ENCODE data around the gene SMO.
"Not testable (repeated sequence)": the region's sequence is repeated elsewhere in the genome, so short reads cannot be mapped to it uniquely, and the experiment has no call there.

Gene SMO

DNA sequence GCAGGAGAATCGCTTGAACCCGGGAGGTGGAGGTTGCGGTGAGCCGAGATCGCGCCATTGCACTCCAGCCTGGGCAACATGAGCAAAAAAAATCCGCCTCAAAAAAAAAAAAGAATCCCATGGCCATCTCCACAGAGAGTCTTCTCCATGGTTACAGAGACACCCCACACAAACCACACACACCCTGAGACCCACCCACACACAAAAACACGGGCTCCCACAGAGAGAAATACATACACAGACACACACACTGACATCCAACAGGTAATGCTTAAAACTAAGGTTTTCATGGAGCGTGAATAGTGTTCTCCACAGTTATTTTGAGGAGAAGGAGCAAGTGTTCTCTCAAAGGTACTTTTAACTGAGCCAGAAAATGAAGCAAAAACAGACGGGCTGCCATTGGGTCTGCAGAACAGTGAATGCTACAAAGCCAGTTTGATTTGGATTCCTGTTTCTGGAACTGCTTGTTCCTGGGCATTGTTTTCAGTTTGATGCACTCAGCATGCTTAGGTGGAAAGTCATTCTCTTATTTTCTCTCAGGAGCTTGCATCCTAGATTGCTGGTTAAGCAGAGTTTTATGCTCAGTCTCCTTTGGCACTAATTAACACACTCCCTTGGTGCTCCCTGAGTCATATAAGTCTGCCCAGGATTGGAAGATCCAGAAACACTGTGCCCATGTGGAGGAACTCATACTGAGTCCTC lies 51.8 kb downstream of the SMO start:
- no peak for DNase-seq

DNA sequence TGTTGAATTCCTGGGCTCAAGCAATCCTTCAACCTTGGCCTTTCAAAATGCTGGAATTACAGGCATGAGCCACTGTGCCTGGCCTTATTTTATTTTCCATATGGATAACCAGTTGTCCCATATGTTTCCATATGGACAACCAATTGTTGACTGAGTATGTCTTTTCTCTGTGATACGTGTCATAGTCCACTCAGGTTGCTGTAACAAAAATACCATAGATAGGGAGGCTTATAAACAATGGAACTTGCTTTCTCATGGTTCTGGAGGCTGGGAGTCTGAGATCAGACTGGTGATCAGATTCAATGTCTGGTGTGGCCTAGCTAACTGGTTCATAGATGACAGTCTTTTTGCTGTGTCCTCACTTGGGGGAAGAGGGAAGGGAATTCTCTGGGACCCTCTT lies 55.8 kb downstream of the SMO start:
- no peak for DNase-seq

DNA sequence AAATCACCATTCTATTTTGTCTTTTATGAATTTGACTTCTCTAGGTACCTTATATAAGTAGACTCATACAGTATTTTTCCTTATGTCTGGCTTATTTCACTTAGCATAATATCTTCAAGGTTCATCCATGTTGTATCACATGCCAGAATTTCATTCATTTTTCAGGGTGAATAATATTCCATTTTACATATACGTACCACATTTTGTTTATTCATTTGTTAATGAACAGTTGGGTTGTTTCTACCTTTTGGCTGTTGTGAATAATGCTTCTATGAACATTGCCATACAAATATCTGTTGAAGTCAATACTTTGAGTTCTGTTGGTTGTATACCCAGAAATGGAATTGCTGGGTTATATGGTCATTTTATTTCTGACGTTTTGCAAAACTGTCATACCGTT lies 57.1 kb downstream of the SMO start:
- DNase-seq, result no peak

DNA sequence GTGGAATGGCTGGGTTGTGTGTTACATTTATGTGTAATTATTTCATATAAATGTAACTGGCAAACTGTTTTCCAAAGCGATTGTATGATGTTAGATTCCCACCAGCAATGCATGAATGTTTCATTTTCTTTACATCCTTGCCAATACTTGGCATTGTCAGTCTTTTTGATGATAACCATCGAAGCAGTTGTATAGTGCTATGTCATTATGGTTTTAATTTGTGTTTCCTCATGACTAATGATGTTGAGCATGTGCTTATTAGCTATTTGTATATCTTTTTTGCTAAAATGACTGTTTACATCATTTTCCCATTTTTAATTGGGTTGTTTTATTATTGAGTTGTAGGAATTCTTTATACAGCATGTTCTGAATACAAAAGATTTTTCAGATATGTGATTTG lies 58.7 kb downstream of the SMO start:
- DNase-seq, result no peak

- peak; percentile 10 for DNase-seq
Measured at GRCh38 chr7:129252128-129252527, 63.7 kb downstream of the SMO start.

GRCh38 chr7:129252603-129253002 lies 64.2 kb downstream of the SMO start:
- not testable (repeated sequence) for DNase-seq

- no peak for DNase-seq
Measured at GRCh38 chr7:129255800-129256199, 67.4 kb downstream of the SMO start.

DNA sequence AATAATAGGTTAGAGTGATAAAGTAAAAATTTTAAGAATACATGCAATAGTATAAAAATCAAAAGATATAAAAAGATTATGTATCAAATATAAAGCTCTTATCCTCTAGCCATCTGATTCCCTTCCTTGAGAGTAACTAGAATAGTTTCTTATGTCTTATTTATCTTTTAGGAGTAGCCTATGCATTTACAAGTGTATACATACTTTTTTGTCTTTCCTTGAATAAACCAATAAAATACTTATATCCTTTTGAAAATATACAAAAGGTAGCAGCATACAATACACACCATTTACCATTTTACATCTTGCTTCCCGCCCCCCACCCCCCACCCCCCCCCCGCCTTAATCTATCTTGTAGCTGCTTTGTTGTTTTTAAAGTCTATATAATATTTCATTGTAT lies 67.8 kb downstream of the SMO start:
- no peak for DNase-seq

- no peak for DNase-seq
Measured at GRCh38 chr7:129257168-129257567, 68.7 kb downstream of the SMO start.

DNA sequence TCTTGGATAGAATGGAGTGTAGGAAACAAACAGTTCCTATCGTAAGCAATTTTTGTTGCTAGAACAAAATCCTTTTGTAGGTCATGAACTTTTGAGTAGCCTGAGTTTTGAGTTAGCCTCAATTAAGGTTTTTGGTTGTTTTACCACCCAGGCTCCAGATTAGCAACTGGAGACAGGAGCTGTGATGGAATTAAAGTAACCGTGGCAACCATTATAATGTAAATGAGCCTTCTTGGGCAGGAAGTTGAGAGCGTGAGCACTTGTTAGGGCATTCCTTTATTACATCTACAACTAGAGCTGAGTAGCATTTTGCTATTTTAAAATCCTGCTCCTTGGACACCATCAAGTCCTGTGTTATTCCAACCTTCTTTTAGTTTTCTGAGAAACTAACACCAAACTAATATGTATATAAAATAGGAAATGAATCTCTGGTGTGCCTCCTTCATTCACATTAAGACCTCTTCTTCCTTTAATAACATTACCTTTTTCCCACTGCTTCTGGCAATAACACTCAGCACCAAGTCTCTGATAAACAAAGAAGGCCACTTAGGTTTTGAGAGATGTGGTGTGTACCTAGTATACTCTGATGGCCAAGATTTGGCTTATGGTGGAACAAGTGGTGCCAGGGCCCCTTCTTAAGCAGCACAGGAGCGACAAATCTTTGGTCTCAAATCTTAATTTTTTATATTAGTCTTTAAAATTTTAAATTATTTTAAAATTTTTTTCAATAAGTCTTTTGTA lies 70.4 kb downstream of the SMO start:
- no peak for DNase-seq

- no peak for DNase-seq
Measured at GRCh38 chr7:129262324-129262723, 73.9 kb downstream of the SMO start.

Measured in NCI-H1092 treated with DMSO at 0.1 percent for 48 hours (cell line).